Astrocyte of the spinal cord (primary cell): ENCODE results near the gene CUTC.

Experiments
- DNase-seq: peaks from one replicate; pipeline ENCODE4 v3.0.0; 2011; ENCODE audit warnings: low read depth, low spot score
- H3K4me3 ChIP-seq: 2 replicates; pipeline ENCODE4 v1.5.1; 2011; ENCODE audit warnings: low read depth, mild to moderate bottlenecking, low read length, moderate library complexity
- in situ Hi-C: cut with HindIII; loops from 2 replicates; pipeline ENCODE4 v1.10.0; 2017; ENCODE audit warnings: low sequenced_read_pairs
- TF ChIP-seq, protein P1 (sequence below): IDR thresholded peaks from 2 replicates; pipeline ENCODE4 v1.5.1; 2012; ENCODE audit warnings: low read depth, mild to moderate bottlenecking, low read length, inconsistent platforms

Gene CUTC

DNA sequence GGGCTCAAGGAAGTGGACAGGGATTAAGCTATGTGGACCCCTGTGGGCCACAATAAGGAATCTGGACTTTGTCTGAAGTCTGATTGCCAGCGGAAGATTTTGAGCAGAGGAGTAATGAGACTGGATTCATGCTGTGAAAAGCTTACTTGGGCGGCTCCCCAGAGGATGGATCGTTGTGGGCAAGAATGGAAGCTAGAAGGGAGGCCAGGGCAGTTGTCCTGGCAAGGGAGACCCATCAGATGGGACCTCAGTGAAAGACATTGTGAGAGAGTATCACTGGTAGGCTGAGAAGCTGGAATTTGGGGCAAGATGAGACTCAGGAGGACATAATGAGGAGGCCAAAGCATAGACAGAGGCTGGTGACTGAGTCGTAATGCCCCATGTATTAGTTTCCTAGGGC, 66.0 kb downstream of the CUTC start:
- DNase-seq = no peak
- in situ Hi-C loops = no loop called here
- no peak overlapping the region for H3K4me3 ChIP-seq
- TF ChIP-seq, protein P1, sequence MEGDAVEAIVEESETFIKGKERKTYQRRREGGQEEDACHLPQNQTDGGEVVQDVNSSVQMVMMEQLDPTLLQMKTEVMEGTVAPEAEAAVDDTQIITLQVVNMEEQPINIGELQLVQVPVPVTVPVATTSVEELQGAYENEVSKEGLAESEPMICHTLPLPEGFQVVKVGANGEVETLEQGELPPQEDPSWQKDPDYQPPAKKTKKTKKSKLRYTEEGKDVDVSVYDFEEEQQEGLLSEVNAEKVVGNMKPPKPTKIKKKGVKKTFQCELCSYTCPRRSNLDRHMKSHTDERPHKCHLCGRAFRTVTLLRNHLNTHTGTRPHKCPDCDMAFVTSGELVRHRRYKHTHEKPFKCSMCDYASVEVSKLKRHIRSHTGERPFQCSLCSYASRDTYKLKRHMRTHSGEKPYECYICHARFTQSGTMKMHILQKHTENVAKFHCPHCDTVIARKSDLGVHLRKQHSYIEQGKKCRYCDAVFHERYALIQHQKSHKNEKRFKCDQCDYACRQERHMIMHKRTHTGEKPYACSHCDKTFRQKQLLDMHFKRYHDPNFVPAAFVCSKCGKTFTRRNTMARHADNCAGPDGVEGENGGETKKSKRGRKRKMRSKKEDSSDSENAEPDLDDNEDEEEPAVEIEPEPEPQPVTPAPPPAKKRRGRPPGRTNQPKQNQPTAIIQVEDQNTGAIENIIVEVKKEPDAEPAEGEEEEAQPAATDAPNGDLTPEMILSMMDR = no peak

DNA sequence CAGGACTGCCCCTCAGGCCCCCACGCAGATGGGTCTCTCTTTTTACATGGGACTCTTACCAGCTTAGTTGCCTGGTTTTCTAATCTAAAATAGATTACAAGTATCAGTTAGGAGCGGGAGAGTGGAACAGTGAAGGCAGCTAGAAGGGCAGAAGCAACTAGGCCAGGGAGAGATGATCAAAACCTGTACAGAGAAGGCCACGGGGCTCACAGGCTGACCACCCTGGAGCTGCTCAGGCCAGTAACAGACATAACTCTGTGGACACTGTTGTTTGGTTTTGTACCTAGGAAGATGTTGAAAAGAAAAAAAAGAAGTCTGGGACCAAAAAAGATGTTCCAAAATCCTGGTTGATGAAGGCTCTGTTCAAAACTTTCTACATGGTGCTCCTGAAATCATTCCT, 66.9 kb downstream of the CUTC start:
- in situ Hi-C loops = no loop called here
- DNase-seq = no peak
- TF ChIP-seq, protein P1 = no peak
- no peak overlapping the region for H3K4me3 ChIP-seq

DNA sequence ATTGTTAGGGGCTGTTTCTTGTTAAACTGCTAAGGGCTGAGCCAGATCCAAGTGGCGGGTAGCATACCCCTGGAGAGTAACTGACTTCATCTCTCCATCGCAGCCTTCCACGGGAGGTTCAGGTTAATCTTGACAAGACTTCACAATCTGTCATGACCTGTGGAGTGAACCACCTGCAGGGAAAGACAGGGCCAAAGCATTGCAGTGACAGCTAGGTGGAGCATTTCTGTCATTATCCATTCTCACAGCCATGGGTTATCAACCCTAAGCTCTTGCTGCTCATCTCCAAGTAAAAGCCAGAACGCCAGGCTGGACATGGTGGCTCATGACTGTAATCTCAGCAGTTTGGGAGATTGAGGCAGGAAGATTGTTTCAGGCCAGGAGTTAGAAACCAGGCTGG, 67.6 kb downstream of the CUTC start:
- TF ChIP-seq, protein P1 = no peak
- no peak for DNase-seq
- in situ Hi-C loops = no loop called here
- no peak overlapping the region for H3K4me3 ChIP-seq

DNA sequence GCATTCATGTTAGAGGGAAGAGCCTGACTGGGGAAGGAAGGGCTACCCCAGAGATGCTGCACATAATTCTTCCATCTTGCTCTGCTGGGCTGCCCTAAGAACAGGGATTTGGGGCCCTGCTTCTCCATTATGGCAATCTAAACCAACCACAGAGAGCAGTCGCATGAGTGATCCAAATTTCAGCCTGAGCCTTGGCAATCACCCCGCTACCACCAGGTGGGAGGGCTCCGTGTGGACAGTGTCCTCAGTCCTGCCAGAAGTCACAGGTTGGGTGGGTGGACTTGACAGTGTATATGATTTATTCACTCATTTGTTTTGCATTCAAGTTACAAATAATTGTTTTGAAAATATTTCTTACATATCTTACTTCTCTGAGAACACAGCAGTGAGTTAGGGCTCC, 72.4 kb downstream of the CUTC start:
- in situ Hi-C loops = no loop called here
- TF ChIP-seq, protein P1 = no peak
- no peak for DNase-seq
- no peak overlapping the region for H3K4me3 ChIP-seq

DNA sequence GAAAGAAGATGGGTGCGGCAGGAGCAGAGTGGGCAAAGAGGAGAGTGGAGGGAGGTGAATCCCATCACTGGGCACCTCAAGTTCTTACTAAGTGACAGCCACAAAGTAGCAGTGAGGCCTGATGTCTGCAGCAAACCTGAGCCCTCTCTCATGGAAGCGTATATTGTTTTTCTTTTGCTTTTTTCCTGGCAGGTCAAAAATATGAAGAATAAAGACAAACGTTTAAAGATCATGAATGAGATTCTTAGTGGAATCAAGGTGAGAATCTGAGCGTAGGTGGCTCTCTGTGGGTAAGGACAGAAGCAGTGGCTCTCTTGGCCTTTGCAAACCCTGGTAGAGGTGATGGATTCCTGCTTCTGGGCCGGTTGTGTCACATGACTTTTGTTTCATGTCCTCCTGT, 73.2 kb downstream of the CUTC start:
- no peak for DNase-seq
- in situ Hi-C loops = no loop called here
- TF ChIP-seq, protein P1 = no peak
- H3K4me3 ChIP-seq = no peak overlapping the region
